HepG2 (cell line): Measurements from ENCODE around the gene SPAG7. TPM values are rescaled to one million over a fixed set of nuclear protein-coding genes. Genes with fewer than 3 reads are reported as not detected.
A peak's percentile ranks its signal among the peaks of the same experiment; 100 is the strongest.

ENCODE experiments used
- AHDC1 ChIP-seq: sonication (generic); formaldehyde crosslinking; IDR thresholded peaks from 2 replicates; pipeline ENCODE4 v1.5.1; 2020; ENCODE audit warnings: mild to moderate bottlenecking, missing genetic modification reagents, borderline replicate concordance
- ATAD3A ChIP-seq: sonication (generic); formaldehyde crosslinking; IDR thresholded peaks from 2 replicates; pipeline ENCODE4 v1.4.0; 2020; ENCODE audit warnings: missing genetic modification reagents
- ELF1 ChIP-seq: sonication (generic); formaldehyde crosslinking; IDR thresholded peaks from 2 replicates; pipeline ENCODE4 v1.4.0; 2020; ENCODE audit warnings: missing genetic modification reagents
- FOXK1 ChIP-seq: sonication (generic); formaldehyde crosslinking; IDR thresholded peaks from 2 replicates; pipeline ENCODE4 v1.4.0; 2020; ENCODE audit warnings: low read depth, missing genetic modification reagents, borderline replicate concordance
- HIC2 ChIP-seq: sonication (generic); formaldehyde crosslinking; IDR thresholded peaks from 2 replicates; pipeline ENCODE4 v1.9.0; 2022; ENCODE audit warnings: low read depth, missing genetic modification reagents
- HNF4G ChIP-seq, 2 experiments: sonication (generic) in 1 of 2; formaldehyde crosslinking in 1 of 2; IDR thresholded peaks; 2 replicates each; pipeline versions ENCODE4 v1.4.0 to v1.6.1; 2011 to 2020; ENCODE audit warnings: borderline replicate concordance in 2 of 2, low read depth in 2 of 2, mild to moderate bottlenecking in 2 of 2, low read length in 1 of 2, missing genetic modification reagents in 1 of 2, moderate library complexity in 1 of 2
- KAT7 ChIP-seq: IDR thresholded peaks from 2 replicates; pipeline ENCODE4 v1.6.1; 2018; ENCODE audit warnings: borderline replicate concordance, missing compliant biosample characterization
- KLF16 ChIP-seq, 2 experiments: sonication (generic) in 1 of 2; formaldehyde crosslinking in 1 of 2; IDR thresholded peaks; 2 replicates each; pipeline versions ENCODE4 v1.6.1 to v1.8.0; 2016 to 2023; ENCODE audit warnings: missing genetic modification reagents in 2 of 2, missing compliant biosample characterization in 1 of 2
- MYC ChIP-seq: sonication (generic); formaldehyde crosslinking; IDR thresholded peaks from 2 replicates; pipeline ENCODE4 v1.9.0; 2021; ENCODE audit warnings: missing genetic modification reagents, borderline replicate concordance
- MYNN ChIP-seq: sonication (generic); formaldehyde crosslinking; IDR thresholded peaks from 2 replicates; pipeline ENCODE4 v1.4.0; 2020; ENCODE audit warnings: mild to moderate bottlenecking, low read depth, missing genetic modification reagents
- SIN3A ChIP-seq: IDR thresholded peaks from 2 replicates; pipeline ENCODE4 v1.6.1; 2011; ENCODE audit warnings: low read depth, mild to moderate bottlenecking, control low read depth, low read length, borderline replicate concordance
- TSC22D2 ChIP-seq: sonication (generic); formaldehyde crosslinking; IDR thresholded peaks from 2 replicates; pipeline ENCODE4 v1.5.1; 2020; ENCODE audit warnings: missing genetic modification reagents, mild to moderate bottlenecking, borderline replicate concordance
- U2AF1 ChIP-seq: fragments of 200-400 bp; formaldehyde crosslinking; optimal IDR thresholded peaks from 2 replicates; pipeline ENCODE3; 2017; ENCODE audit warnings: mild to moderate bottlenecking, low read depth, low read length
- ZMYM3 ChIP-seq: sonication (generic); formaldehyde crosslinking; IDR thresholded peaks from 2 replicates; pipeline ENCODE4 v1.5.1; 2020; ENCODE audit warnings: mild to moderate bottlenecking, missing genetic modification reagents
- ZNF282 ChIP-seq: fragments of 450-650 bp; IDR thresholded peaks from 2 replicates; pipeline ENCODE4 v1.6.1; 2018; ENCODE audit not compliant: partially characterized antibody
- ZNF317 ChIP-seq: sonication (generic); formaldehyde crosslinking; IDR thresholded peaks from 2 replicates; pipeline ENCODE4 v1.5.0; 2020; ENCODE audit warnings: mild to moderate bottlenecking, missing genetic modification reagents
- ZNF512B ChIP-seq: sonication (generic); formaldehyde crosslinking; IDR thresholded peaks from 2 replicates; pipeline ENCODE4 v1.5.1; 2020; ENCODE audit warnings: missing genetic modification reagents, mild to moderate bottlenecking, borderline replicate concordance
- ZNF670 ChIP-seq: sonication (generic); formaldehyde crosslinking; IDR thresholded peaks from 2 replicates; pipeline ENCODE4 v1.8.0; 2022; ENCODE audit warnings: mild to moderate bottlenecking, missing genetic modification reagents, borderline replicate concordance
- ZNF720 ChIP-seq: sonication (generic); formaldehyde crosslinking; IDR thresholded peaks from 2 replicates; pipeline ENCODE4 v1.4.0; 2020; ENCODE audit warnings: missing genetic modification reagents
- ZSCAN12 ChIP-seq: sonication (generic); formaldehyde crosslinking; IDR thresholded peaks from 2 replicates; pipeline ENCODE4 v1.9.0; 2021; ENCODE audit warnings: mild to moderate bottlenecking, missing genetic modification reagents
- polyA plus RNA-seq, 8 experiments: library from polyadenylated mRNA; depleted of rRNA in 3 of 8; stranded (reverse) in 7 of 8; unstranded in 1 of 8; fragments of >200 nt; fragmentation: Illumina TruSeq in 4 of 8; extraction: Trizol in 4 of 8; gene quantifications; 2 replicates each; pipeline versions ENCODE4 v1.2.1 to v1.2.3, GENCODE V29; 2011 to 2016; ENCODE audit warnings: low read depth in 4 of 8, missing spikeins in 1 of 8, mixed read lengths in 1 of 8; ENCODE audit not compliant: insufficient read depth in 1 of 8
- total RNA-seq, 5 experiments: library from RNA; depleted of rRNA; stranded (reverse); fragments of >200 nt; fragmentation: Illumina TruSeq; extraction: Trizol; gene quantifications; 2 replicates each; pipeline ENCODE4 v1.2.3, GENCODE V29; 2016; ENCODE audit warnings: low read depth in 1 of 5

The SPAG7 gene
- total and polyA plus RNA-seq, 2 of the 13 experiments (the other 11 are each of a cell fraction or from before 2014, with no cell fraction given) = 51.0 to 59.0 TPM

- no peak for TF ChIP-seq ZMYM3 (CRISPR knock-in tag)
- no peak for TF ChIP-seq U2AF1
- peak; percentile 2; the same call in 1 of the 2 replicates for TF ChIP-seq ELF1 (CRISPR knock-in tag)
- 0 out of 2 replicates have a peak, but pooled peaks have one; percentile 47 for TF ChIP-seq MYNN (CRISPR knock-in tag)
- TF ChIP-seq SIN3A = no peak; the same call in 1 of the 2 replicates
- no peak for TF ChIP-seq HNF4G (IDR thresholded peaks at IDR 0.05; ENCODE audit: borderline replicate concordance, low read depth, low read length)
- TF ChIP-seq HNF4G (CRISPR knock-in tag; IDR thresholded peaks at IDR 0.05; ENCODE audit: borderline replicate concordance, low read depth) = no peak
- no peak for TF ChIP-seq KLF16 (CRISPR knock-in tag; IDR thresholded peaks at IDR 0.05)
- no peak for TF ChIP-seq ATAD3A (CRISPR knock-in tag)
- TF ChIP-seq TSC22D2 (CRISPR knock-in tag) = no peak
- TF ChIP-seq ZNF317 = no peak
- no peak for TF ChIP-seq FOXK1
- TF ChIP-seq ZNF512B (CRISPR knock-in tag) = no peak
- no peak for TF ChIP-seq ZNF720
- no peak for TF ChIP-seq ZNF670 (CRISPR knock-in tag)
- TF ChIP-seq ZSCAN12 (CRISPR knock-in tag) = no peak
- TF ChIP-seq ZNF282 = no peak
- TF ChIP-seq KAT7 (CRISPR knock-in tag) = no peak; the same call in 1 of the 2 replicates
- no peak for TF ChIP-seq MYC (CRISPR knock-in tag)
- 0 out of 2 replicates have a peak, but pooled peaks have one; percentile 18 for TF ChIP-seq HIC2 (CRISPR knock-in tag)
- no peak for TF ChIP-seq AHDC1 (CRISPR knock-in tag)
Measured at GRCh38 chr17:4969047-4969550, 1.5 kb upstream of the SPAG7 start (continued).
